Skeletal muscle cell (primary cell): ENCODE results near the gene PPP1R1A.

ENCODE experiments used
- DNase-seq: peaks from one replicate; pipeline ENCODE4 v3.0.0-alpha.2; 2010; ENCODE audit warnings: low read depth
- H3K4me3 ChIP-seq: 2 replicates; pipeline ENCODE4 v1.5.1; 2011; ENCODE audit warnings: low read depth, mild to moderate bottlenecking, control low read depth, low read length, moderate library complexity

Gene PPP1R1A

DNA sequence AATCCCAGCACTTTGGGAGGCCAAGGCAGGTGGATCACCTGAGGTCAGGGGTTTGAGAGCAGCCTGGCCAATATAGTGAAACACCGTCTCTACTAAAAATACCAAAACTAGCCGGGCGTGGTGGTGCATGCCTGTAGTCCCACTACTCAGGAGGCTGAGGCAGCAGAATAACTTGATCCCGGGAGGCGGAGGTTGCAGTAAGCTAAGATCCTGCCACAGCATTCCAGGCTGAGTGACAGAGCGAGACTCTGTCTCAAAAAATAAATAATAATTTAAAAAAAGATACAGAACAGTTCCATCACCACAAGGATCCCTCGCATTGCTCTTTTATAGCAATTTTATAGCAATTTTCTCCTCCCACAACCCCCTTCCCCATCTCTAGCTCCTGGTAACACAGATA lies 43.7 kb downstream of the PPP1R1A start:
- DNase-seq = no peak
- no peak overlapping the region for H3K4me3 ChIP-seq

DNA sequence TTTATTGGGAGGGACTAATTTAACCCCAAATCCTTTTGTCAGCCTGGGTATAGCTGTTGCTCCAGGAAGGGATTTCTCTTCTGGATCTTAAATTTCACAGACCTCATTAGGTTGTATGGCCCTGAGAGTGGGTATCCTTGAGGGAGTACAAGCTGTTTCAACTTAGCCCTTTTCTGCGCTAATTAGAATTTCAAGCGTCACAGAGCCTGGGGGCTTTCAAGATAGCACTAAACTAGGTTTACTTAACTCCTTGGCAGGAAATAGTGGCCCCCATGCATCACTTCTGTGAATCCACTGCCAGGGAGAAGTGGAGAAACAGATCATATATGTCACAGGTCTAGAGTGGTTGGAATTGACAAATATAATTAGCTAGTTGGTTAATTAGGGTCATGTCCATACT lies 44.9 kb downstream of the PPP1R1A start:
- no peak overlapping the region for H3K4me3 ChIP-seq
- no peak for DNase-seq

DNA sequence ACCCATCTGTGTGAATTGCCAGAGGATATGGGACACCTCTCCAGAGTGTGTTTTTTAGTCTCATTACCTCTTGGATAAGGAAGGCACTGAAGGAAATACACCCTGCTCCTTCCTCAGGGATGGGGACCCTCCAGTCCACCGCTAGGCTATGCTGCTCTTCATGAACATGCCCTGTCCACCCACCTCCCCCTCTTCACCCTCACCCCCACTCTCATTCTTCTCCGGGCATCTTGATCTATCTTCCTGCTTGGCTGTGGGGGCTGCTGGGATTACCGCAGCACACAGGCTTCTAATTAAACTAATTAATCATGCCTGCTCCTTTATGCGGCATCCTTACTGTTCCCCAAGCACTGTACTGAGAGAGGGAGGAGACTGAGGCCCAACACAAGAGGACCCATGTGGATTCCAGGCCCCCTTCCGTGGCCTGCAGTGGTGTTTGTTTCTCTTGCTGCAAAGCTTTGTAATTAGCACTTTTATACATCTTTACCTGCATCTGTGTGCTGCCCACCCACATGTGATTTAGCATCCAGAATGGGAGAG lies 46.6 kb downstream of the PPP1R1A start:
- DNase-seq = no peak
- no peak overlapping the region for H3K4me3 ChIP-seq

DNA sequence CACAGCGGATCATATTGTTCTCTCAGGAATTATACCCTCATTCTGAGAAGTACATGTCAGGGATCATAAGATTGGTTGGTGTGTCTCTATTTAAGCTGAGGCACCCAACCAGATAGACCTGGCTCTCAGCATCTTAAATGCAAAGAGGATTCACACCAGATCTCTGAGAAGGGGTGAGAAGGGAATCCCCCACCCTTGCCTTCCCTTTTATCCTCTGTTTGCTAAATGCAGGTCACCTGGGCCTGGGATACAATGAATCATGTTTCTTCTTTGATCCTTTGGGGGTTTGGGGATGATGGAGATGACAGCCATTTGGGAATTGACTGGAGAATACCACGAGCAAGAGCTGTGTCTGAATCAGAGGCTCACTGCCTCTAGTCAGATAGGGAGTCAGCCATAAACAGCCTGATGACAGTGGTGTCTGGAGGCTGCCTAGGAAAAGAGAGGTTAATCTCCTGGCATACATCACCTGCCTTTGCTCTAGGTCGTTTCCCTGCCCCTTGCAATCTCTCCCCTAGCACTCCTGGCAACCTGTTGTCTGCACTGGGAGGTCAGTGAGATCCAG lies 50.2 kb downstream of the PPP1R1A start:
- H3K4me3 ChIP-seq = no peak overlapping the region
- DNase-seq = no peak

DNA sequence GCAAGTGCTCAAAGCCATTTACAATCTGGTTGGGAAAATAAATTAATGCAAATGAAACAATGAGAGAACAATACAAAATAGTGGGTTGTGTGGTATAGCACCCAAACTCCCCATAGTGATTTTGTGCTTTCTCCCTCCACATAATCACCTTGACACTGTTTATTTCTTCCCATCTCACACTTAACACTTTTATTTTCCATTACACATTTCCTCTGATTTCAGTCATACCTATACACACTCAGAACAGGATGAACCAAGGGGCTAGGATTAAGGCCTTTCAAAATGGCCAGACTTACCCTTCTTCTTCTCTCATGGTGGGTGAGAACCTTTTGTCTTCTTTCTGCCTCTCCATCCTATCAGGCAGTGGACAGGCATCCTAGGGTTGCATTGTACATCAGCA lies 53.0 kb downstream of the PPP1R1A start:
- no peak overlapping the region for H3K4me3 ChIP-seq
- DNase-seq = no peak

DNA sequence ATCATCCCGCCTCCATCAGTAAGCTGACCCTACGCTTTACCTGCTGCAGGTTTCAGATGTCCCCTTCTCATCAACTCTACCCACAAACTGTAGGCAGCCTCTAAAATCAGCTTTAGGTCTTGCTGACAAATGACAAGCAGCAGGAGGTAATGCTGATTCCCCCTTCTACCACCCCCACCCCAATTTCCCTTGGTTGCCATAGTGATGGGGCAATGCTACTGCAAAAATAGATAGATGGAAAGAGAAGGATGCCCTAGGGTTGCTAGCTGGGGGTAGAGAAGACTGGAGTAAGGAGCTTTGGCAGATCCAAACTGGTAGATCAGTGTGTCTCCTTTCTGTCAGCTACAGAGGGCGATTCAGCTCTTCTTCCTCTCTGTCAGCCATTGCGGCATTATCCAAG lies 58.9 kb downstream of the PPP1R1A start:
- DNase-seq = no peak
- no peak overlapping the region for H3K4me3 ChIP-seq
